HepG2 (cell line): ENCODE data around the gene ZFYVE21. TPM values are rescaled to one million over a fixed set of nuclear protein-coding genes. Genes with fewer than 3 reads are reported as not detected.

ENCODE experiments used
- ATAC-seq: fragments of 200-7000 bp; cut with Tn5 transposase; 3 replicates; pipeline ENCODE4 v1.9.1; 2020; ENCODE audit warnings: mild to moderate bottlenecking, moderate library complexity
- BruUV-seq: library from RNA; stranded (reverse); fragments of 400-500 nt; replicated peaks from 2 replicates; lab custom pipeline; 2021; lab: Mats Ljungman, UMichigan
- CTCF ChIA-PET: fragments of 300-600 bp; formaldehyde crosslinking; extraction: SDS; loops from one replicate; lab custom pipeline; 2021; ENCODE audit warnings: low total read pairs, inconsistent platforms, low intra/inter-chr PET ratio; lab: Yijun Ruan, JAX
- POLR2A ChIA-PET: fragments of 350-600 bp; sonication (Branson Sonifier 250); formaldehyde crosslinking; loops from one replicate; lab custom pipeline; 2020; ENCODE audit warnings: antibody characterized with exemption, inconsistent platforms; lab: Yijun Ruan, JAX
- DNase-seq: peaks from one replicate; pipeline ENCODE4 v3.0.0-alpha.2; 2015; ENCODE audit warnings: low spot score
- FAIRE-seq: peaks from 3 replicates; lab custom pipeline; 2011; peaks lifted over from hg19 to GRCh38; lab: Jason Lieb, UNC
- H2AFZ ChIP-seq: one replicate; pipeline ENCODE4 v1.6.1; 2011; ENCODE audit warnings: low read length, inconsistent platforms
- H3K27ac ChIP-seq: fragments of 300-600 bp; 3 replicates; pipeline ENCODE4 v1.8.0; 2011; ENCODE audit warnings: mixed run types, mild to moderate bottlenecking, mixed read lengths, low read length, inconsistent platforms; ENCODE audit not compliant: insufficient read depth; ENCODE audit errors: extremely low read length
- H3K27me3 ChIP-seq, 2 experiments: fragments of 200-600 bp in 1 of 2; 2 replicates in 1 of 2; 3 replicates in 1 of 2; pipeline versions ENCODE4 v1.6.0 to v1.8.0; 2011; ENCODE audit warnings: low read length in 2 of 2, mild to moderate bottlenecking in 2 of 2, moderate library complexity in 2 of 2, inconsistent platforms in 1 of 2; ENCODE audit not compliant: insufficient read depth in 2 of 2, control insufficient read depth in 1 of 2
- H3K36me3 ChIP-seq, 2 experiments: fragments of 200-600 bp in 1 of 2; replicated peaks in 1 of 2; 2 replicates in 1 of 2; 3 replicates in 1 of 2; pipeline versions ENCODE4 v1.5.1 to v1.8.0; 2011; ENCODE audit warnings: low read length in 2 of 2, inconsistent platforms in 1 of 2; ENCODE audit not compliant: insufficient read depth in 2 of 2, control insufficient read depth in 1 of 2
- H3K4me1 ChIP-seq: 2 replicates; pipeline ENCODE4 v1.5.1; 2012; ENCODE audit warnings: low read length, inconsistent platforms; ENCODE audit not compliant: insufficient read depth
- H3K4me2 ChIP-seq: 2 replicates; pipeline ENCODE4 v1.6.0; 2011; ENCODE audit warnings: low read depth, low read length, inconsistent platforms
- H3K4me3 ChIP-seq, 3 experiments: fragments of 200-600 bp in 1 of 3; sonication (generic), shearing (Covaris generic) in 1 of 3; replicated peaks in 1 of 3; 2 replicates each; pipeline ENCODE4 v1.5.1; 2011 to 2016; ENCODE audit warnings: low read length in 3 of 3, inconsistent platforms in 2 of 3, low read depth in 2 of 3, mild to moderate bottlenecking in 2 of 3, control low read depth in 1 of 3, mixed read lengths in 1 of 3; ENCODE audit not compliant: insufficient read depth in 1 of 3
- H3K79me2 ChIP-seq: one replicate; pipeline ENCODE4 v1.6.1; 2011; ENCODE audit warnings: low read length, inconsistent platforms; ENCODE audit not compliant: insufficient read depth
- H3K9ac ChIP-seq: 2 replicates; pipeline ENCODE4 v1.6.0; 2011; ENCODE audit warnings: mild to moderate bottlenecking, low read depth, low read length, inconsistent platforms; ENCODE audit not compliant: insufficient read depth
- H3K9me3 ChIP-seq: 2 replicates; pipeline ENCODE4 v1.5.1; 2012; ENCODE audit warnings: mild to moderate bottlenecking, low read length
- H4K20me1 ChIP-seq: 2 replicates; pipeline ENCODE4 v1.6.0; 2011; ENCODE audit warnings: inconsistent platforms, mild to moderate bottlenecking, low read length, moderate library complexity; ENCODE audit not compliant: insufficient read depth
- JARID2 ChIP-seq: sonication (generic); formaldehyde crosslinking; IDR thresholded peaks from 2 replicates; pipeline ENCODE4 v1.8.1; 2023; ENCODE audit warnings: missing genetic modification reagents, inconsistent platforms; ENCODE audit not compliant: insufficient replicate concordance
- KLF16 ChIP-seq, 2 experiments: sonication (generic) in 1 of 2; formaldehyde crosslinking in 1 of 2; IDR thresholded peaks; 2 replicates each; pipeline versions ENCODE4 v1.6.1 to v1.8.0; 2016 to 2023; ENCODE audit warnings: missing genetic modification reagents in 2 of 2, missing compliant biosample characterization in 1 of 2
- POLR2G ChIP-seq: fragments of 200-400 bp; formaldehyde crosslinking; IDR thresholded peaks from 2 replicates; pipeline ENCODE4 v1.6.1; 2018; ENCODE audit warnings: mild to moderate bottlenecking, low read depth, low read length, moderate library complexity
- SMARCE1 ChIP-seq: fragments of 450-650 bp; IDR thresholded peaks from 2 replicates; pipeline ENCODE4 v1.6.1; 2017; ENCODE audit warnings: borderline replicate concordance
- ZNF207 ChIP-seq: fragments of 450-650 bp; IDR thresholded peaks from 2 replicates; pipeline ENCODE4 v1.6.1; 2016; ENCODE audit warnings: antibody characterized with exemption, borderline replicate concordance
- ZNF549 ChIP-seq: sonication (generic); formaldehyde crosslinking; IDR thresholded peaks from 2 replicates; pipeline ENCODE4 v1.5.0; 2020; ENCODE audit warnings: missing genetic modification reagents
- WGBS: methylation state at CpG from one replicate; pipeline ENCODE4 v1.1.6; 2017; ENCODE audit warnings: low lambda C conversion rate; 5-methylcytosine and 5-hydroxymethylcytosine counted together
- in situ Hi-C: cut with HindIII; loops from 2 replicates; pipeline ENCODE4 v1.10.0; 2017; ENCODE audit warnings: low pct_unique_long_range_greater_than_20kb; ENCODE audit not compliant: extremely low pct_ligation_motif_present
- intact Hi-C: fragments of 100-400 bp; cut with micrococcal nuclease; formaldehyde crosslinking; loops from one replicate; pipeline ENCODE4 v1.10.0; 2022; ENCODE audit not compliant: unreplicated experiment
- polyA plus RNA-seq, 8 experiments: library from polyadenylated mRNA; depleted of rRNA in 3 of 8; stranded (reverse) in 7 of 8; unstranded in 1 of 8; fragments of >200 nt; fragmentation: Illumina TruSeq in 4 of 8; extraction: Trizol in 4 of 8; gene quantifications; 2 replicates each; pipeline versions ENCODE4 v1.2.1 to v1.2.3, GENCODE V29; 2011 to 2016; ENCODE audit warnings: low read depth in 4 of 8, missing spikeins in 1 of 8, mixed read lengths in 1 of 8; ENCODE audit not compliant: insufficient read depth in 1 of 8
- total RNA-seq, 5 experiments: library from RNA; depleted of rRNA; stranded (reverse); fragments of >200 nt; fragmentation: Illumina TruSeq; extraction: Trizol; gene quantifications; 2 replicates each; pipeline ENCODE4 v1.2.3, GENCODE V29; 2016; ENCODE audit warnings: low read depth in 1 of 5
- TF ChIP-seq, protein P1 (sequence below): sonication (generic); formaldehyde crosslinking; IDR thresholded peaks from 2 replicates; pipeline ENCODE4 v1.8.0; 2022; ENCODE audit warnings: mild to moderate bottlenecking, missing genetic modification reagents, borderline replicate concordance

The ZFYVE21 gene
- total and polyA plus RNA-seq, 2 of the 13 experiments (the other 11 are each of a cell fraction or from before 2014, with no cell fraction given): 34.3 to 34.4 TPM

GRCh38 chr14:103688441-103688840 lies 27.2 kb upstream of the ZFYVE21 start:
- no peak for FAIRE-seq
- Histone ChIP-seq H3K9me3 (no peaks in the 10 kb centered on the region), H3K4me1 (no peaks in the 10 kb centered on the region), H3K4me2 (no peak overlapping the region), H3K27ac (no peak overlapping the region), H3K9ac (no peak overlapping the region), H3K27me3 (no peaks in the 10 kb centered on the region), H4K20me1 (no peaks in the 10 kb centered on the region), H2AFZ (no peak overlapping the region), H3K36me3 (peaks cover 15 to 71% of the 10 kb centered on the region in 2 experiments), H3K79me2 (no peaks in the 10 kb centered on the region), H3K4me3 (no peak overlapping the region)
- no peak for ATAC-seq
- CTCF ChIA-PET: no interaction called here
- WGBS: 100% methylated on average over 4 of the region's 5 CpGs
- POLR2A ChIA-PET: no interaction called here
- intact Hi-C loops: no loop called here
- no peak for DNase-seq
- in situ Hi-C loops: no loop called here
- BruUV-seq: no TSS peak
- TF ChIP-seq ZNF549 (CRISPR knock-in tag) (no peak), JARID2 (CRISPR knock-in tag) (no peak), SMARCE1 (no peak), ZNF207 (no peak), KLF16 (CRISPR knock-in tag; IDR thresholded peaks at IDR 0.05) (no peak)

GRCh38 chr14:103688906-103689902 lies 26.4 kb upstream of the ZFYVE21 start:
- BruUV-seq: no TSS peak
- Histone ChIP-seq H3K9me3 (no peaks in the 10 kb centered on the region), H3K4me2 (no peak overlapping the region), H3K36me3 (peaks cover 14 to 75% of the 10 kb centered on the region in 2 experiments), H3K27me3 (no peaks in the 10 kb centered on the region), H3K4me1 (no peaks in the 10 kb centered on the region), H3K4me3 (no peak overlapping the region), H3K79me2 (no peaks in the 10 kb centered on the region), H2AFZ (no peak overlapping the region), H3K27ac (no peak overlapping the region), H4K20me1 (no peaks in the 10 kb centered on the region), H3K9ac (no peak overlapping the region)
- intact Hi-C loops (no loop called here), in situ Hi-C loops (no loop called here)
- TF ChIP-seq POLR2G: 0 out of 2 replicates have a peak, but pooled peaks have one; percentile 15
- TF ChIP-seq, protein P1, sequence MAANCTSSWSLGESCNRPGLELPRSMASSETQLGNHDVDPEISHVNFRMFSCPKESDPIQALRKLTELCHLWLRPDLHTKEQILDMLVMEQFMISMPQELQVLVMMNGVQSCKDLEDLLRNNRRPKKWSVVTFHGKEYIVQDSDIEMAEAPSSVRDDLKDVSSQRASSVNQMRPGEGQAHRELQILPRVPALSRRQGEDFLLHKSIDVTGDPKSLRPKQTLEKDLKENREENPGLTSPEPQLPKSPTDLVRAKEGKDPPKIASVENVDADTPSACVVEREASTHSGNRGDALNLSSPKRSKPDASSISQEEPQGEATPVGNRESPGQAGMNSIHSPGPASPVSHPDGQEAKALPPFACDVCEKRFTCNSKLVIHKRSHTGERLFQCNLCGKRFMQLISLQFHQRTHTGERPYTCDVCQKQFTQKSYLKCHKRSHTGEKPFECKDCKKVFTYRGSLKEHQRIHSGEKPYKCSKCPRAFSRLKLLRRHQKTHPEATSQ (CRISPR knock-in tag): no peak
- DNase-seq (no peak), ATAC-seq (no peak), FAIRE-seq (no peak)
- ChIA-PET CTCF (no interaction called here), POLR2A (no interaction called here)
- 97% methylated on average over 15 of the region's 16 CpGs for WGBS
